Liver (tissue), 9 donors: ENCODE data around the gene OSTF1. TPM values are rescaled to one million over a fixed set of nuclear protein-coding genes. Genes with fewer than 3 reads are reported as not detected.

Experiments
- DNase-seq: peaks from one replicate; pipeline ENCODE4 v3.0.0-alpha.2; 2017; ENCODE audit warnings: low spot score
- H3K27ac ChIP-seq, 2 donors: one replicate each; pipeline ENCODE4 v1.7.0; 2013; ENCODE audit warnings: inconsistent platforms in 2 of 2, low read length in 2 of 2, control low read depth in 1 of 2, low read depth in 1 of 2, mild to moderate bottlenecking in 1 of 2
- H3K27me3 ChIP-seq, 4 donors: one replicate each; pipeline versions ENCODE4 v1.6.1 to v1.7.0; 2013; ENCODE audit warnings: low read length in 3 of 4, inconsistent platforms in 1 of 4, mild to moderate bottlenecking in 1 of 4, moderate library complexity in 1 of 4; ENCODE audit not compliant: control insufficient read depth in 4 of 4, insufficient read depth in 4 of 4
- H3K36me3 ChIP-seq, 4 donors: one replicate each; pipeline versions ENCODE4 v1.6.1 to v1.7.0; 2013; ENCODE audit warnings: low read length in 3 of 4, mild to moderate bottlenecking in 3 of 4, low read depth in 1 of 4, moderate library complexity in 1 of 4; ENCODE audit not compliant: control insufficient read depth in 4 of 4, insufficient read depth in 3 of 4
- H3K4me1 ChIP-seq, 4 donors: one replicate each; pipeline versions ENCODE4 v1.6.1 to v1.7.0; 2013; ENCODE audit warnings: low read length in 3 of 4, mild to moderate bottlenecking in 3 of 4, moderate library complexity in 1 of 4; ENCODE audit not compliant: control insufficient read depth in 4 of 4, insufficient read depth in 4 of 4
- H3K4me3 ChIP-seq, 3 donors: one replicate each; pipeline versions ENCODE4 v1.6.1 to v1.7.0; 2013; ENCODE audit warnings: low read length in 3 of 3, control low read depth in 1 of 3, low read depth in 1 of 3, mild to moderate bottlenecking in 1 of 3
- H3K9ac ChIP-seq, 2 donors: one replicate each; pipeline ENCODE4 v1.7.0; 2013; ENCODE audit warnings: low read length in 2 of 2, mild to moderate bottlenecking in 2 of 2, moderate library complexity in 2 of 2, control low read depth in 1 of 2, low read depth in 1 of 2
- H3K9me3 ChIP-seq, 4 donors: one replicate each; pipeline versions ENCODE4 v1.6.1 to v1.7.0; 2013; ENCODE audit warnings: low read length in 3 of 4; ENCODE audit not compliant: control insufficient read depth in 4 of 4
- EGR1 ChIP-seq, 2 donors: IDR thresholded peaks; 2 replicates each; pipeline ENCODE4 v1.6.1; 2016 to 2018; ENCODE audit warnings: antibody characterized with exemption in 2 of 2, low read depth in 2 of 2
- FOXA2 ChIP-seq: IDR thresholded peaks from 2 replicates; pipeline ENCODE4 v1.6.1; 2016; ENCODE audit warnings: antibody characterized with exemption
- GABPA ChIP-seq, 2 donors: IDR thresholded peaks in 1 of 2; conservative IDR thresholded peaks in 1 of 2; 2 replicates each; pipeline ENCODE4 v1.6.1; 2016; ENCODE audit warnings: antibody characterized with exemption in 2 of 2, mild to moderate bottlenecking in 1 of 2, moderate library complexity in 1 of 2
- HNF4A ChIP-seq, 2 donors: conservative IDR thresholded peaks; 2 replicates each; pipeline ENCODE4 v1.6.1; 2016; ENCODE audit warnings: antibody characterized with exemption in 2 of 2, mild to moderate bottlenecking in 2 of 2
- HNF4G ChIP-seq: IDR thresholded peaks from 2 replicates; pipeline ENCODE4 v1.6.1; 2016; ENCODE audit warnings: antibody characterized with exemption
- JUND ChIP-seq, 2 donors: IDR thresholded peaks; 2 replicates each; pipeline ENCODE4 v1.6.1; 2016; ENCODE audit warnings: antibody characterized with exemption in 2 of 2
- NR2F2 ChIP-seq: IDR thresholded peaks from 2 replicates; pipeline ENCODE4 v1.6.1; 2016; ENCODE audit warnings: antibody characterized with exemption
- RAD21 ChIP-seq, 2 donors: IDR thresholded peaks; 2 replicates each; pipeline ENCODE4 v1.6.1; 2016; ENCODE audit warnings: antibody characterized with exemption in 2 of 2, mild to moderate bottlenecking in 2 of 2
- RXRA ChIP-seq, 2 donors: IDR thresholded peaks; 2 replicates each; pipeline ENCODE4 v1.6.1; 2017 to 2018; ENCODE audit warnings: antibody characterized with exemption in 2 of 2, mild to moderate bottlenecking in 1 of 2
- SP1 ChIP-seq: IDR thresholded peaks from 2 replicates; pipeline ENCODE4 v1.6.1; 2018; ENCODE audit warnings: antibody characterized with exemption, mild to moderate bottlenecking
- YY1 ChIP-seq: IDR thresholded peaks from 2 replicates; pipeline ENCODE4 v1.6.1; 2016; ENCODE audit warnings: antibody characterized with exemption, mild to moderate bottlenecking
- WGBS: extraction: QIAGEN DNeasy Blood & Tissue Kit; methylation state at CpG from one replicate; pipeline ENCODE4 v1.1.7; 2013; 5-methylcytosine and 5-hydroxymethylcytosine counted together
- polyA plus RNA-seq, 2 donors: library from polyadenylated mRNA; stranded (reverse) in 1 of 2; unstranded in 1 of 2; fragments of 200-250 nt in 1 of 2; fragments of >200 nt in 1 of 2; fragmentation: Nextera tagmentation in 1 of 2; extraction: Ambion mirVana in 1 of 2; gene quantifications; one replicate each; pipeline versions ENCODE4 v1.2.1 to v1.2.3, GENCODE V29; 2013 to 2015
- total RNA-seq, 2 donors: library from RNA; depleted of rRNA; stranded (reverse); fragments of >200 nt; gene quantifications; one replicate each; pipeline ENCODE4 v1.2.3, GENCODE V29; 2014
- TF ChIP-seq, protein P1 (sequence below): IDR thresholded peaks from 2 replicates; pipeline ENCODE4 v1.6.1; 2016; ENCODE audit warnings: antibody characterized with exemption
- TF ChIP-seq, protein P2 (sequence below): IDR thresholded peaks from 2 replicates; pipeline ENCODE4 v1.6.1; 2016; ENCODE audit warnings: antibody characterized with exemption, mild to moderate bottlenecking
- TF ChIP-seq, protein P3 (sequence below): fragments of 150-350 bp; IDR thresholded peaks from 2 replicates; pipeline ENCODE4 v1.5.1; 2017; ENCODE audit warnings: improper control_type of control experiment, low read depth, low read length; ENCODE audit not compliant: missing input control
- donor health status: healthy.
- donor health status: healthy.
- donor health status: healthy.
- donor health status: healthy.
- donor health status: healthy.

The OSTF1 gene
- total and polyA plus RNA-seq, 4 donors, result 19.8 to 29.7 (median 26.9) TPM

DNA sequence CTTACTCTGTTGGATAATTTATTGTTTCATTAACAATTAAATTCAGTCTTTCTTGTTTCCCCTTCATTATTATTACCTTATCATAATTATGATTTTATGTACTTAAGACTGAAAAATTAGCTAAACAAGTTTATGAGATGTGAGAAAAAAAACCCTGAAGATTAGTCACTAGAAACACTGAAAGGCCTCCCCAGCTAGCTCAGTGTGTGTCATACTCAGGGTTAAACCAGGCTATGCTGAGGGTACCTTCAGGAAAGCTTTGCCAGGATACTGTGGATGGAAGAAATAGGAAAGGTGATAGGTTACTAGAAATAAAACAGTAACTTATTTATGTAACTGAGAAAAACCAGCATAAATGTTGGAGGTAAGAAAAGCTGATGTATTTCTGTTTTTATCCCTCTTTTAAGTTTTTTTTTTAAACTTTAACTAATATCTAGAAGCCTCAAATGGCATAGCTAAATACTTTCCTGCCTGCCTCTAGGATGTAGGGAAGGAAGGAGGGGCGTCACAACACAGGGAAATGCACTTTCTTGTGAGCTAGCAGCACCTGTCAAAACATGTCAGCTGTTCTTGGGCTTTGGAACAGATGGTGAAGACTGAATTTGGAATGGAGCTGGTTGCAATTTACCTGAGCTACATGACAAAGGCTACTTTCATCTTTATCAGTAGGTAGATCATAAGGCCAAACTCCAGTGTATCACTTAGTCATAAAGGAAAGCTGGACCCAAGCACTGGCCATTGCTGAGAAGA, 24.6 kb upstream of the OSTF1 start:
- H3K4me3 ChIP-seq, result no peak overlapping the region
- no peaks in the 10 kb centered on the region for H3K27me3 ChIP-seq
- no peak overlapping the region for H3K9ac ChIP-seq
- no peak overlapping the region for H3K27ac ChIP-seq
- TF ChIP-seq YY1 (no peak), EGR1 (IDR thresholded peaks at IDR 0.05; ENCODE audit: low read depth in 2 of 2) (no peak)
- DNase-seq, result no peak
- no peaks in the 10 kb centered on the region for H3K9me3 ChIP-seq
- H3K36me3 ChIP-seq, result peaks cover under 1 to 65% (median 34%) of the 10 kb centered on the region in 4 donors
- H3K4me1 ChIP-seq, result no peaks in the 10 kb centered on the region
- 86% methylated on average over 1 of the region's 1 CpG for WGBS

DNA sequence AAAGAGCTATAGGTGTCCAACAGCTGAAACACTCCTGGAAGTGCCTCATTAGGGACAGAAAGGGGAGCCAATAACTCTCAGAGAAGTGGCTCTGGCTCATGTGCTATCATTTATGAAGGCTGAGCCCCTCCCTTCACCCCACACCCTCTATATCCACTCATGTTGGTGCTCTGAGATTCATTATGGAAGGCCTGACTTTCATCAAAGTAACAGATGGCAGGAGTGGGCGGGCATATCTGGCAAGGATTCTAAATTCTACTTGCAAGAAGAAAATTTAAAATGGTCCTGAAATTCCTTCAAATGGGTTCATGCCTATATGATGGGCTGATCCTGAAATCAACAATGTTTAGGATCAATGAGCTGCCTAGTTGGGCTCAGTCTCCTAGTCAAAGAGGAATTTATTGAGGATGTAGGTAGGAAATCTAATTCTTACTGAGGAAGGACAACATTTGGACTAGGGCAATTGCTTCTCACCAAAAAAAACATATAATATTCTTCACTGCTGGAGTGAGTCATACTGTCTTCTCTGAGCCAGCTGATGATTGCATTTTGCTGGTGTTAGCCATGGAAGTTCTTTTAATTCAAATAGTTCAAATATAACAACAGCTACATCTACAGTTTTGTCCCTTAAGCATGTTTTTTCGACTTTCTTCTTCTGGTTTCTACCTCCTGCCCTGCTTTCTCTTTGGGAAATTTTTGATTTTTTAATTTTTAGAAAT, 23.8 kb upstream of the OSTF1 start:
- no peak for DNase-seq
- no peaks in the 10 kb centered on the region for H3K4me1 ChIP-seq

DNA sequence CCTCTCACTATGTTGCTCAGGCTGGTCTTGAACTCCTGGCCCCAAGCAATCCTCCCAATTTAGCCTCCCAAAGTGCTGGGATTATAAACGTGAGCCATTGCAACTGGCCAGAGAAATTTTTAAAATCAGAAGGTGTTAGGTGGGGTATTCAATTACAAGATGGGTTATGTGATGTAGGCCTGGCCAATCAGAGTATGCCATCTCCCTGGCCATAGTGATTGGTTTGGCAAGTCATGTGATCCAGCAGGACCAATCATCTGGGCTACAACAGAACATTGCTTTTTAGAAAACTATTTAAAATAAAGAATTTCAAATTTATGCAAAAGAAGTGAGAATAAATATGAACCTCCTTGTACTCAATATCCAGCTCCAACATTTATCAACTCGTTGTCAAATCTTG, 22.8 kb upstream of the OSTF1 start:
- Histone ChIP-seq H3K9me3 (no peaks in the 10 kb centered on the region), H3K27ac (no peak overlapping the region), H3K4me1 (no peaks in the 10 kb centered on the region), H3K27me3 (no peaks in the 10 kb centered on the region), H3K4me3 (no peak overlapping the region), H3K9ac (no peak overlapping the region), H3K36me3 (peaks cover 2 to 70% (median 43%) of the 10 kb centered on the region in 4 donors)
- no peak for DNase-seq
- no peak for TF ChIP-seq JUND (IDR thresholded peaks at IDR 0.05)
- no peak for TF ChIP-seq GABPA (IDR thresholded peaks at IDR 0.05 in 1 of 2, conservative IDR thresholded peaks at IDR 0.05 in 1 of 2)
- TF ChIP-seq RAD21 (IDR thresholded peaks at IDR 0.05), result no peak
- no peak for TF ChIP-seq HNF4G
- TF ChIP-seq, protein P1, sequence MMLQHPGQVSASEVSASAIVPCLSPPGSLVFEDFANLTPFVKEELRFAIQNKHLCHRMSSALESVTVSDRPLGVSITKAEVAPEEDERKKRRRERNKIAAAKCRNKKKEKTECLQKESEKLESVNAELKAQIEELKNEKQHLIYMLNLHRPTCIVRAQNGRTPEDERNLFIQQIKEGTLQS, result no peak
- TF ChIP-seq SP1, result no peak
- TF ChIP-seq HNF4A (conservative IDR thresholded peaks at IDR 0.05), result no peak
- no peak for TF ChIP-seq NR2F2
- TF ChIP-seq, protein P2, sequence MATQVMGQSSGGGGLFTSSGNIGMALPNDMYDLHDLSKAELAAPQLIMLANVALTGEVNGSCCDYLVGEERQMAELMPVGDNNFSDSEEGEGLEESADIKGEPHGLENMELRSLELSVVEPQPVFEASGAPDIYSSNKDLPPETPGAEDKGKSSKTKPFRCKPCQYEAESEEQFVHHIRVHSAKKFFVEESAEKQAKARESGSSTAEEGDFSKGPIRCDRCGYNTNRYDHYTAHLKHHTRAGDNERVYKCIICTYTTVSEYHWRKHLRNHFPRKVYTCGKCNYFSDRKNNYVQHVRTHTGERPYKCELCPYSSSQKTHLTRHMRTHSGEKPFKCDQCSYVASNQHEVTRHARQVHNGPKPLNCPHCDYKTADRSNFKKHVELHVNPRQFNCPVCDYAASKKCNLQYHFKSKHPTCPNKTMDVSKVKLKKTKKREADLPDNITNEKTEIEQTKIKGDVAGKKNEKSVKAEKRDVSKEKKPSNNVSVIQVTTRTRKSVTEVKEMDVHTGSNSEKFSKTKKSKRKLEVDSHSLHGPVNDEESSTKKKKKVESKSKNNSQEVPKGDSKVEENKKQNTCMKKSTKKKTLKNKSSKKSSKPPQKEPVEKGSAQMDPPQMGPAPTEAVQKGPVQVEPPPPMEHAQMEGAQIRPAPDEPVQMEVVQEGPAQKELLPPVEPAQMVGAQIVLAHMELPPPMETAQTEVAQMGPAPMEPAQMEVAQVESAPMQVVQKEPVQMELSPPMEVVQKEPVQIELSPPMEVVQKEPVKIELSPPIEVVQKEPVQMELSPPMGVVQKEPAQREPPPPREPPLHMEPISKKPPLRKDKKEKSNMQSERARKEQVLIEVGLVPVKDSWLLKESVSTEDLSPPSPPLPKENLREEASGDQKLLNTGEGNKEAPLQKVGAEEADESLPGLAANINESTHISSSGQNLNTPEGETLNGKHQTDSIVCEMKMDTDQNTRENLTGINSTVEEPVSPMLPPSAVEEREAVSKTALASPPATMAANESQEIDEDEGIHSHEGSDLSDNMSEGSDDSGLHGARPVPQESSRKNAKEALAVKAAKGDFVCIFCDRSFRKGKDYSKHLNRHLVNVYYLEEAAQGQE, result no peak
- no peak for TF ChIP-seq RXRA (IDR thresholded peaks at IDR 0.05)
- TF ChIP-seq FOXA2, result no peak
- no peak for TF ChIP-seq EGR1 (IDR thresholded peaks at IDR 0.05; ENCODE audit: low read depth in 2 of 2)
- WGBS, result 90% methylated on average over 2 of the region's 2 CpGs

More for the DNA sequence above, 23.8 kb upstream of the OSTF1 start:
- Histone ChIP-seq H3K27me3 (no peaks in the 10 kb centered on the region), H3K4me3 (no peak overlapping the region), H3K9me3 (no peaks in the 10 kb centered on the region), H3K36me3 (peaks cover 2 to 71% (median 40%) of the 10 kb centered on the region in 4 donors), H3K27ac (no peak overlapping the region), H3K9ac (no peak overlapping the region)
- WGBS, result 94% methylated on average over 2 of the region's 2 CpGs
- TF ChIP-seq NR2F2 (no peak), HNF4G (no peak), RXRA (IDR thresholded peaks at IDR 0.05) (no peak)
- TF ChIP-seq, protein P1, result no peak
- TF ChIP-seq, protein P3, sequence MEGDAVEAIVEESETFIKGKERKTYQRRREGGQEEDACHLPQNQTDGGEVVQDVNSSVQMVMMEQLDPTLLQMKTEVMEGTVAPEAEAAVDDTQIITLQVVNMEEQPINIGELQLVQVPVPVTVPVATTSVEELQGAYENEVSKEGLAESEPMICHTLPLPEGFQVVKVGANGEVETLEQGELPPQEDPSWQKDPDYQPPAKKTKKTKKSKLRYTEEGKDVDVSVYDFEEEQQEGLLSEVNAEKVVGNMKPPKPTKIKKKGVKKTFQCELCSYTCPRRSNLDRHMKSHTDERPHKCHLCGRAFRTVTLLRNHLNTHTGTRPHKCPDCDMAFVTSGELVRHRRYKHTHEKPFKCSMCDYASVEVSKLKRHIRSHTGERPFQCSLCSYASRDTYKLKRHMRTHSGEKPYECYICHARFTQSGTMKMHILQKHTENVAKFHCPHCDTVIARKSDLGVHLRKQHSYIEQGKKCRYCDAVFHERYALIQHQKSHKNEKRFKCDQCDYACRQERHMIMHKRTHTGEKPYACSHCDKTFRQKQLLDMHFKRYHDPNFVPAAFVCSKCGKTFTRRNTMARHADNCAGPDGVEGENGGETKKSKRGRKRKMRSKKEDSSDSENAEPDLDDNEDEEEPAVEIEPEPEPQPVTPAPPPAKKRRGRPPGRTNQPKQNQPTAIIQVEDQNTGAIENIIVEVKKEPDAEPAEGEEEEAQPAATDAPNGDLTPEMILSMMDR, result no peak
